ENCODE results near the gene DMPK. TPM values are rescaled to one million over a fixed set of nuclear protein-coding genes. Genes with fewer than 3 reads are reported as not detected.
"Not testable (repeated sequence)": the region's sequence is repeated elsewhere in the genome, so short reads cannot be mapped to it uniquely, and the experiment has no call there.

The DMPK gene
- total RNA-seq, 1 donor from 2014 or later = 50.1 TPM

GRCh38 chr19:45753548-45753947, 28.7 kb downstream of the DMPK start:
- Histone ChIP-seq H3K4me1 (no peaks in the 10 kb centered on the region), H3K27ac (no peak overlapping the region), H3K36me3 (no peaks in the 10 kb centered on the region), H3K4me3 (no peak overlapping the region), H3K9me3 (no peaks in the 10 kb centered on the region), H3K27me3 (no peaks in the 10 kb centered on the region)
- intact Hi-C loops (cut with DNase I) = no loop called here
- no peak for TF ChIP-seq CTCF (IDR thresholded peaks at IDR 0.05)
- no peak for DNase-seq
- ATAC-seq = no peak

GRCh38 chr19:45752639-45753038, 29.7 kb downstream of the DMPK start:
- Histone ChIP-seq H3K27me3 (no peaks in the 10 kb centered on the region), H3K27ac (no peak overlapping the region), H3K4me3 (no peak overlapping the region), H3K4me1 (no peaks in the 10 kb centered on the region), H3K36me3 (no peaks in the 10 kb centered on the region), H3K9me3 (no peaks in the 10 kb centered on the region)
- intact Hi-C loops (cut with DNase I) = no loop called here
- no peak for TF ChIP-seq CTCF (IDR thresholded peaks at IDR 0.05)
- ATAC-seq (no peak), DNase-seq (no peak)

GRCh38 chr19:45751483-45751882, 30.8 kb downstream of the DMPK start:
- DNase-seq; ATAC-seq; H3K27ac ChIP-seq; H3K9me3 ChIP-seq; H3K27me3 ChIP-seq; H3K4me3 ChIP-seq; H3K4me1 ChIP-seq; intact Hi-C loops (cut with DNase I); H3K36me3 ChIP-seq: not testable (repeated sequence)

GRCh38 chr19:45747513-45747912, 34.8 kb downstream of the DMPK start:
- intact Hi-C loops (cut with DNase I) = no loop called here
- H3K4me3 ChIP-seq = no peak overlapping the region
- H3K27me3 ChIP-seq = no peaks in the 10 kb centered on the region
- TF ChIP-seq CTCF (IDR thresholded peaks at IDR 0.05) = no peak
- no peaks in the 10 kb centered on the region for H3K9me3 ChIP-seq
- no peaks in the 10 kb centered on the region for H3K4me1 ChIP-seq
- DNase-seq = no peak
- no peak overlapping the region for H3K27ac ChIP-seq
- ATAC-seq = no peak
- H3K36me3 ChIP-seq = no peaks in the 10 kb centered on the region

GRCh38 chr19:45746866-45747265, 35.4 kb downstream of the DMPK start:
- H3K36me3 ChIP-seq = no peaks in the 10 kb centered on the region
- no peak overlapping the region for H3K27ac ChIP-seq
- DNase-seq (no peak), ATAC-seq (no peak)
- no peak for TF ChIP-seq CTCF (IDR thresholded peaks at IDR 0.05)
- H3K27me3 ChIP-seq = no peaks in the 10 kb centered on the region
- H3K4me1 ChIP-seq = no peaks in the 10 kb centered on the region
- no peak overlapping the region for H3K4me3 ChIP-seq
- H3K9me3 ChIP-seq = no peaks in the 10 kb centered on the region
- intact Hi-C loops (cut with DNase I) = no loop called here

- Histone ChIP-seq H3K27ac (no peak overlapping the region), H3K36me3 (no peaks in the 10 kb centered on the region), H3K9me3 (no peaks in the 10 kb centered on the region), H3K27me3 (no peaks in the 10 kb centered on the region), H3K4me3 (no peak overlapping the region), H3K4me1 (no peaks in the 10 kb centered on the region)
- DNase-seq (no peak), ATAC-seq (no peak)
- no peak for TF ChIP-seq CTCF (IDR thresholded peaks at IDR 0.05)
- intact Hi-C loops (cut with DNase I) = no loop called here
Measured at GRCh38 chr19:45745606-45746005, 36.7 kb downstream of the DMPK start.

All from upper lobe of right lung (tissue), 1 donor.